ENCODE measurements around the gene MRM1.
"Not testable (repeated sequence)": the region's sequence is repeated elsewhere in the genome, so short reads cannot be mapped to it uniquely, and the experiment has no call there.

Gene MRM1

DNA sequence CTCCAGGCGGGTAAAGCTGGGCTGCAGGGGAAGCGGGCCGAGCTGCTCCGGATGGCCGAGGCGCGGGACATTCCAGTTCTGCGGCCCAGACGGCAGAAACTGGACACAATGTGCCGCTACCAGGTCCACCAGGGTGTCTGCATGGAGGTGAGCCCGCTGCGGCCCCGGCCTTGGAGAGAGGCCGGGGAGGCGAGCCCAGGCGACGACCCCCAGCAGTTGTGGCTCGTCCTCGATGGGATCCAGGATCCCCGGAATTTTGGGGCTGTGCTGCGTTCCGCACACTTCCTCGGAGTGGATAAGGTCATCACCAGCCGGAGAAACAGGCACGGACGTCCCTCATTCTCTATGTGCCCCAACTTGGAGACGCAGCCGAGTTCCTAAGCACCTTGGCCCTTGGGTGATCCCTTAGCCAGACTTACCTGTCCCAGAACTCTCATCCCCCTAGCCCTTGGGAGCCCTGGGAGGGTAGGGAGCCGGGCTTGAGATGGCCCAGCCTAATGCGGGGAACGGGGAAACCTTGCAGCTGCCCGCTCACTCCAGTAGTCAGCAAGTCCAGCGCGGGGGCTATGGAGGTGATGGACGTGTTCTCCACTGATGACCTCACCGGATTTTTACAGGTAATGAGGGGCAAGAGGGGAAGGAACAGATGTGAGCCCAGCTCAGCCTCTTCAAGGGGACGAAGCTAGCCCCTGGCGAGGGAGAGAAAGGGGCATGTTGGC is 806 bp downstream of the MRM1 start:
- no peak for DNase-seq

DNA sequence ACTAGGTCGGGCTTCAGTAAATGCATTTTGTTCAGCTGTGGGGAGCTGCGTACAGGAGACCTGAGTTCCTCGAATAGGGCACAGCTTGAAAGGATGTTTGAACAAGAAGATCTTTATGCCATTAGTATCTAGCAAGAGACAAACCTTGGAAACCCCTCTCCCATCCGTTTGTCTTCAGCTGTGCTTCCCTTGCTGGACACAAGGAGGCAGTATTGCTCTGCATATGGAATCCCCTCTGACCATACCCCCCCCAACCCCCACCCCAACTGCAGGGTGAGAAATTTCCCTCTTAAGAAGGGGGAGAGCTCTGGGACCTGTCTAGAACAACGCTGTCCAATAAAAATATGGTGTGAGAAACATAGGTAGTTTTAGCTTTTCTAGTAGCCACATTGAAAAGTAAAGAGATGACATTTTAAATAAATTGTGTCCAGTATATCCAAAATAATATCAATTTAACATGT is 1.6 kb downstream of the MRM1 start:
- peak; percentile 72 for DNase-seq

DNA sequence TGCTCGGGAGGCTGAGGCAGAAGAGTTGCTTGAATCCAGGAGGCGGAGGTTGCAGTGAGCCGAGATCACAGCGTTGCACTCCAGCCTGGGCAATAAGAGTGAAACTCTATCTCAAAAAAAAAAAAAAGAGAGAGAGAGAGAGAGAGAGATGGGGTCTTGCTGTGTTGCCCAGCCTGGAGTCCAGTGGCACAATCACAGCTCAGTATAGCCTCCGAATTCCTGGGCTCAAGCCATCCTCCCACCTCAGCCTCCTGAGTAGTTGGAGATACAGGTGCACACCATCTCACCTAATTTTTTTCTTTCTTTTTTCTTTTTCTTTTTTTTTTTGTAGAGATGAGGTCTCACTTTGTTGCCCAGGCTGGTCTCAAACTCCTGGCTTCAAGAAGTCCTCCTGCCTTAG is 3.6 kb downstream of the MRM1 start:
- not testable (repeated sequence) for DNase-seq

DNA sequence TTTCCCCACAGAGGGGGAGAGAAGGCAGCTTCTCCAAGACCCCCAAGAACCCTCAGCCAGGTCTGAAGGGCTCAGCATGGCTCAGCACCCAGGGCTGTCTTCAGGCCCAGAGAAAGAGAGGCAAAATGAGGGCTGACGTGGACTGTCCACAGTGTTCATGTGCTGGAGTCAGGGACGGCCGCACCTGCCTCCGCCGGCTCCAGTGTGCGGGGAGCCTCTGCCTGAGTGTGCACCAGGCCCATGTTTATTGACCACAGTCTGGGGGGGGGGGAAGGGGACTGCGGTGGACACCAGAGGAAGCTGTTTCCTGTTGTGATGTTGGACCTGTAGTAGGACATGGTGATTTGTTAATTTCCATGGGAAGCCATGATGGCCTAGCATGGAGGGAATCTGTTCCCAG is 6.9 kb downstream of the MRM1 start:
- DNase-seq = no peak

DNA sequence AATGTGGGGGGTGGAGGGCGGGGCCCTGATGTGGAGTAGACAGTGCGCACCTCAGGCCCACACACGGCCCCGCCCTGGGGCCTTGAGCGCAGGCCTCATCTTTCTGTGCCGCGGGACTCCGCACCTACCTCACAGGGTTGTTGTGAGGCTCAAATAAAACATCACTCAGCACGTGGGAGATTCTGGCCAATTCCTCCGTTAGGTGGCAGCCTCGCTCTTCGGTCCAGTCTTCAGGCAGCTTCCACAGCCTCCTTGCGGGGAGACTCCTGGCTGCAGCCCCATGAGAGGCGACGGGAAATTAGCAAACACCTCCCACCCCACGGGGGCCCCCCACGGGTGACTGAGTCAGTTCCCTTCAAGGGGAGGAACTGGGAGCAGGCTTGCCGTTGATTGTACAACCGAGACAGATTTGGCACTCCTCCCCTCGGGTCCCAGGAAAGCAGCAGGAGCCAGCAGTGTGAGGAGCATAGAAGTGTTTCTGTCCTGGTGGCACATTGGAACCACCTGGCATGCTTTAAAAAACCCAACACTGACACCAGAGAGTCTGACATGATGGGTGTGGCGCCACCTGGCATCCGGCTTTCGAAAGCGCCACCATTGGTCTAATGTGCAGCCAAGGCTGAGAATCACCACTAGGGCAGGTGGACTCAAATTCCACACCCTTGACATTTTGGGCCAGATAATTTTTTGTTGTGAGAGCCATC is 7.6 kb downstream of the MRM1 start:
- peak; percentile 66 for DNase-seq

DNA sequence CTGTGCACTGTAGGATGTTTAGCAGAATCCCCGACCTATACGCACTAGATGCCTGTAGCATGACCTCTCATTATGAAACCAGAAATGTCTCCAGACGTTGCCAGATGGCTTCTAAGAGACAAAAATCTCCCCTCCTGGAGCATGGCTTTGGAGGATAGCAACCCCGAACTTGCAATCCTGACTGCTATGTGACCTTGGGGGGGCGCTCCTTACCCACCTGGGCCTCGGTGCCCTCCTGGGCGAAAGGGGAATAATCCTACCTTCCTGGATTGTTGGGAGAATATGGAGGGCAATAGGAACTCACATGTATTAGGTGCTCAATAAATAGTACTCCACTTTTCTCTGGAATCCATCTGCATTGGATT is 8.1 kb downstream of the MRM1 start:
- no peak for DNase-seq

DNA sequence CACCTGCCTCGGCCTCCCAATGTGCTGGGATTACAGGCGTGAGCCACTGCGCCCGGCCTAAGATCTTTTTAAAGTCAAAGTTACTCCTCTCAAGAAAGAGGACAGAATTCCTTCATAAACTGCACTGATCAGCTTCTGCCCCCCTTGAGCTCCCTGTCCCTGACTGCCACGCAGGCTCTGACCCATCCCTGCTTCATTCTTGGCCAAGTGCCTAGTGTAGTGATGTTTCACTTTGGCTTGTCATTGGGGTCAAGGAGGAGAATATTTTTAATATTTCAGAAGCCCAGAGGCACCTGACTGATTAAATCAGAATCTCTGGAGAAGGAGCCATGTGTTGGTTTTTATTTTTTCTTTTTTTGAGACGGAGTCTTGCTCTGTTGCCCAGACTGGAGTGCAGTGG is 9.1 kb downstream of the MRM1 start:
- peak; percentile 33 for DNase-seq

DNA sequence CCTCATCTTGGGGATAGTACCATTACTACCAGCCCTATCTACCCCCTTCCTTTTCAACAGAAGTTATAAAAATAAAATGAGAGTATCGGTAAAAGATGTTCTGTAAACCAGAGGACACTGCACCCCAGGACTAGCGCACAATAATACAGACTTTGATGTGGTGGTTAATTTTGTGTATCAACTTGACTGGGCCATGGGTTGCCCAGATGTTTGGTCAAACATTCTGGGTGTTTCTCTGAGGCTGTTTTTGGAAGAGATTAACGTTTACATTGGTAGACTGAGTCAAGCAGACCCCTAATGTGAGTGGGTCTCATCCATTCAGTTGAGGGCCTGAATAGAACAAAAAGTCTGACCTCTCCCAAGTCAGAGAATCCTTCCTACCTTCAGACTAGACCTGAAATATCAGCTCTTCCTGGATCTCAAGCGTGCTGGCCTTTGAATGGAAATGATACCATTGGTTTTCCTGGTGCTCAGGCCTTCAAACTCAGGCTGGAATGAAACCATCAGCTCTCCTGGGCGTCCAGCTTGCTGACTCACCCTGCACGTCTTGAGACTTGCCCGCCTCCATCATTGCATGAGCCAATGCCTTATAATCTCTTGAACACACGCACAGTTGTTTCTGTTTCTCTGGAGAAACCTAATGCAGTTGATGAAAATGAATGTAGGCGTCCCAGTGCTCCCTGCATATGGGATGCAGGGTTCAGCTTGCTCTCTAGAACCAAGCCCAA is 10.1 kb downstream of the MRM1 start:
- peak; percentile 70 for DNase-seq

DNA sequence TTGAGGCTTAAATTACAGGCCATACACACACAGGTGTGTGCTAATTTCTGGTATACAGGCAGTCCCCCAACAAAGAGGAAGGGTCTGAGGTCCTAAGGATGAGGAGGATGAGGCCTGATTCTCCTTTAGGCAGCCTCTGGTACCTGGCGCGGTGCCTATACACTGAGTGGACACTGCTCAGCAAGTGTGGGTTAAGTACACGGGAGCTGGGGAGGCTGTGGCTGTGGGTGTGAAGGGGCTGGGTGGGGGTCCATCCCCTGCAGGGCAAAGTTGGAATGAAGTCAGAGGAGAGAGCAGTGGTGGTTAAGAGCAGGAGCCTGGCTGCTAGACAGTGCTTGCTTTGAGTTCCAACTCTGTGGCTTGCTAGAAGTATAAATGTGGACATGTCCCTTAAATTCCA is 10.9 kb downstream of the MRM1 start:
- DNase-seq = no peak

DNA sequence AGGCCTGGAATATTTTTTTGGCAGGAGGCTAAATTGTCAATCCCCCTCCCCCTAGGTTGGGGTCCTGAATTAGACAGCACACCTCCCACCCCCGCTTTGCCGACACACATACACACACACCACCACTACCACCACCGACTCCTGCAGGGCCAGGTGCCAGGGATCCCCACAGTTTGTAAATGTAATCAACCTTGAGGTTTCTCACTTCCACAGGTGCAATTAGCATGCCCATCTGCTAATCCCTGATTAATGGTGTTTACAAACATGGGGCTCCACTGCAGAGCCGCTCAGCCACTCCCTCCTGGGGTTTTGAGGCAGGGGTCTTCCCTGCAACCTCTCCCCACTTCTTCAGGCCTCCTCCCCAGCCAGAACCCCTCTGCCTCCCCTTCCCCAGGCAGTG is 11.8 kb downstream of the MRM1 start:
- DNase-seq = no peak

DNA sequence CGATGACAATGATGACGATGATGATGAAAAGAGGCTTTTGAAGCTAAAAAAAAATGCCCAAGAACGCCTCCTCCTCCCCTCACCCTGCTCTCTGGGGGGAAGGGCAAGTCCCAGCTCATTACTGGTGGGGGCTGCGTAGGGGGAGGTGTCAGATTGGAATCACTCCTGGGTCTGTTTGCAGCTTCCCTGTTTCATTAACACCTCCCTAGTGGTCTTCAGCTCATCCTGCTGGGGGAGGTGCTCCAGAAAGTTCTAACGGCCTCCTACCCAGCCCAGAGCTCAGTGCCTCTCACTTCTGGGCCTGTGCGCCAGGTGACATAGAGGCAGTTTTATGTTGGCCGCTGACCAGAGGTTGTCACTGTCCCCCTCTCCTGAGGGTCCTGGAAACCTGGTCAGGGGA is 12.7 kb downstream of the MRM1 start:
- DNase-seq = no peak

DNA sequence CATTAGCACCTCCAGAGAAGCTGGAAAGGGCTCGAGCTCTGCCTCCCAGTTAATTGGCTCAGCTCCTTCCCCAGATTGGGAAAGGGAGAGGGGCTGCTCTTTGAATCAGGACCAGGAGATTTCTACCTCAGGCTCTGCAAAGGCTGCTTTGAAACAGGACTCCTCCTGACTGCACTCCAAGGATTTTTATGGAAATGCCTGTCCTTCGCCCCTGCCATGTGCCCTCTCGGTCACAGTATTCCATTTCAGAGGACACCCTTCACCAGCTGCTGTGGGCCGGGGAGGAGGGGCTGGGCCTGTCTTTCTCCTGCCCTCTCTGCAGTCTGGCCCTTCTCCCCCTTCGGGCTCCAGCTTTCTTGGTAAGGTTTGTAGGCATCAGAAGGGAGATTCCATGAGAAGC is 13.6 kb downstream of the MRM1 start:
- no peak for DNase-seq

DNA sequence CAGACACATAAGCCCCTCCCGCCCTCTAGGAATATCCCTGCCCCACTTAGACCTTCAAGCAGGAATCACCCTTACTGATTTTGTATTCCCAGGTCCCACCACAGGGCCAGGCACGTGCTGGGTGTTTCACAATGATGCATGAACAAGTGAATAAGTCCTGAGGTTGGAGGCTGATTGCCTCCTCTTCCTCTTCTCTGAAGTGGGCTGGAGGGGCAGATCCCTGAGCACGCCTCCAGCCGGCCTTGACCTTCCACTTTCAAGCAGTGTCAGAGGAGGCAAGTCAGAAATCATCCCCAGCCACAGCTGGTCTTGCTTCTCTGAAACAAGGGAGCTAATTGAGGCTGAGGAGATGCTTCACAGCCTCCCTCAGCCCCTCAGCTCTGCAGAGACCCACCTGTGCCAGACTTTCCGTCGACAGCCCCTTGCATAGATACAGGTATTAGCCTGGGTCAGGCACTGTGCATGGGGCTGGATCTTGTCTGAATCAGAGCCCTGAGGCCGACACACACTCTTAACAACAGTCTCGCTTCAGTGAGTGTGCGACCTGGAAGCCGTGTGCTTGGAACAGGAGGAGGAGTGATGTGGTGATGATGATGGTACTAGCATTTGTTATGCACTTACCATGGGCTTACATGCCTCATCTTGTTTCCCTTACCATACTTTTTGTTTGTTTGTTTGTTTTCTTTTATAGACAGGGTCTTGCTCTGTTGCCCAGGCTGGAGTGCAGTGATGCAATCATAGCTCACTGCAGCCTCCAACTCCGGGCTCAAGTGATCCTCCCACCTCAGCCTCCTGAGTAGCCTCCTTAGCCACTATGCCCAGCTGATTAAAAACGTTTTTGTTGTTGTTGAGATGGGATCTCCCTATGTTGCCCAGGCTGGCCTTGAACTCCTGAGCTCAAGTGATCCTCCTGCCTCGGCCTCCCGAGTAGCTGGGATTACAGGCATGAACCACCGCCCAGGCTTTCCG is 15.0 kb downstream of the MRM1 start:
- no peak for DNase-seq

DNA sequence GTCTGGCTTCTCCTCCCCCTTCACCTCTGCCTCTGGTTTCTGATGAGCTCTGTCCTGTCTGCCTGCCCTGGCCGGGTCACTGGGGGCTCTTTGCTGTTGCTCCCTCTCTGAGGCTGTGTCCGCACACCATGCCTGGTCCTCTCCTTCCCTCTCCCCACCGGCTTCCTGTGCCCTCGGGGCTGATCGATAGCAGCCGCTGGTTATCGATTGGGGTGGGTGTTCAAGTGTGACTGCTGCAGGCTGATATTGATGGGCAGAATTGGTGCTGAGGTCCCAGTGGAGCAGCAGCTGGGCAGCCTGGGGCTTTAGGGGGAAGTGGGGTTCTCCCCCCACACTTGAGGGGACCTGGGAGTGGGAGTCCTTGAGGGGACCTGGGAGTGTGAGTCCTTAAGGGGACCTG is 16.4 kb downstream of the MRM1 start:
- DNase-seq = no peak

DNA sequence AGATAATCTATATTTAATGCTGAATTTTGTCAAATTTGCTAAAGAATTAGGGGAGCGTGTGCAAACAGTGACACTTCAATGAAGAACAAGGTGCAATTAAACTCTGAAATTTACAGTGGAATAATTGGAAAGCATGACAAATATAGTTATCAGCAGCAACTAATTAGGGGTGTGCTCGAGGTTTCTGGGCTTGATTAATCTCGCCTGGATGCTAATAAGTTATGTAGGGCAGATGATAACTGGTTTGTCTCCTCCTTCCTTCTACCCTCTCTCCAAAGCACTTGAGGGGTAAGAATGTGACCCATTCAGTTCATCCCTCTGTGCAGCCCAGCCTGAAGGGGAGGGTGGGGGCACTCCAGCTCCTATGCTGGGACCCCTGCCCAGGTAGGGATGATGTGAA is 21.9 kb downstream of the MRM1 start:
- DNase-seq = no peak

DNA sequence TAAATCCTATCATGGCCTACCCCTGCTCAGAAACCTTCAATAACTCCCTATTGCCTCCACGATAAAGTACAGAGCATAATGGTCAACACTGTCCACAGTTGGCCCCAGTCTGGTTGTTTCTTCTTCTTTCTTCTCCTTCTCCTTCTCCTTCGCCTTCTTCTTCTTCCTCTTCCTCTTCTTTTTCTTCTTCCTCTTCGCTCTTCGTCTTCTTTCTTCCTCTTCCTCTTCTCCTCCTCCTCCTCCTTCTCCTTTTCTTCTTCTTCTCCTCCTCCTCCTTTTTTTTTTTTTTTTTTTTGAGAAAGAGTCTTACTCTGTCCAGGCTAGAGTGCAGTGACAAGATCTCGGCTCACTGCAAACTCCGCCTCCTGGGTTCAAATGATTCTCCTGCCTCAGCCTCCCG is 23.8 kb downstream of the MRM1 start:
- no peak for DNase-seq

DNA sequence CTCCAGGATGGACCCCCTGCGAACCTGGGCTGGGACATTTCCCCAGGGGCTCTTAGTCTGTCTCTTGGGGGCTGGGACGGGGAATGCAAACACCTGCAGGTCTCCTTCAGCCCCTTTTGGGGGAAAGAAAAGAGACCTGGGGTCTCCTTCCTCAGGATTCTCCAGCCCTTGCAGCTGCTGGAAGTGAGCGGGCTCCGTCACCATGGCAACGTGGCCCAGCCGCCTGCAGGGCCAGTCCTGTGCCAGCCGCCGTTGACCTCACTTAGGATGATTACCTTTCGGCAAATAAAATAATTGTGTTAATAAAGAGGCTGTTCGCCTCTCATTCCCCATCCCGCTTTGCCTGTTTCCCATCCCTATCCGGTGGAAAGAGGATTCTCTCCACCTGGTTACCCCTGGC is 25.7 kb downstream of the MRM1 start:
- no peak for DNase-seq

DNA sequence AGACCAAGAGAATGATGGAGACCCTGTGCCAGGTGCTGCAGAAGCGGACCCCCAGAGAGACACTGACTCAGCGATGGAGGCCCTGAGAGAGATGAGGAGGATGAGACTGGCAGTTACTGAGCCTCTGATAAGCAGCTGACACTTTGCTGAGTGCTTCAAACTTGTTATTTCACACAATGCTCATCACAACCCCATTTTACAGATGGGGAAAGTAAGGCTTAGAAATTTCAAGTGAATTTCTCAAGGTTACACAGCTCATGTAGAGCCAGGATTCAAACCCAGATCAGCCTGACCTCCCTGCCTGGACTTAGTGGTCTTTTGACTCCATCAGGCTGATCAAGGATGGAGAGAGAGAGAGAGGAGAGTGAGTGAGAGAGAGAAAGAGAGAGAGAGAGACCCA is 27.2 kb downstream of the MRM1 start:
- DNase-seq = no peak

DNA sequence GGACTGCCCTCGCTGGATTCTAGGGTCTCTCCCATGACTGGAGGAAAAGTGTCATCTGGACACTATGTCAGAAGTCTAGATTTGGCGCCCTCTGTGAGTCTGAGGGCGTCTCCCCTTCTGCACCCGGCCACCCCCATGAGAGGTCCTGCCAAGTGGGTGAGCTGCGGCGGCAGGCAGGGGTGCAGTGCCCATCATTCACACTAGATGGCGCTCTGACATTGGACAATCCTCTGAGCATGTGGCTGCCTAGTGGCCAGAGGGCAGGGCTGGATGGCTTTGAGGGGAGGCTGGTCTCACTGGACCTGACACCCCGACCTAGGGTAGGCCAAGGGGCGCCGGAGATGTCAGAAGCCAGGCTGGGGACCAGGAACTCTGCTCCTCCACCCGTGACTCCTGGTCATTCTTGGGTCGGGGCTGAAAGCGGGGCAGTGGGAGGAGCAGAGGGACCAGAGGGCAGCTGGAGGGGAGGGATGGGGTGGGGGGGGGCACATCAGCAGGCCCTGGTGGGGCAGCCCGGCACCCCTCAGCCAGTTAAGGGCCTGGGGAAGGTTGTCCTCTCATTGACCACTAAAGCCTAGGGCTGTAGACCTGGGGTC is 28.0 kb downstream of the MRM1 start:
- peak; percentile 53 for DNase-seq

DNA sequence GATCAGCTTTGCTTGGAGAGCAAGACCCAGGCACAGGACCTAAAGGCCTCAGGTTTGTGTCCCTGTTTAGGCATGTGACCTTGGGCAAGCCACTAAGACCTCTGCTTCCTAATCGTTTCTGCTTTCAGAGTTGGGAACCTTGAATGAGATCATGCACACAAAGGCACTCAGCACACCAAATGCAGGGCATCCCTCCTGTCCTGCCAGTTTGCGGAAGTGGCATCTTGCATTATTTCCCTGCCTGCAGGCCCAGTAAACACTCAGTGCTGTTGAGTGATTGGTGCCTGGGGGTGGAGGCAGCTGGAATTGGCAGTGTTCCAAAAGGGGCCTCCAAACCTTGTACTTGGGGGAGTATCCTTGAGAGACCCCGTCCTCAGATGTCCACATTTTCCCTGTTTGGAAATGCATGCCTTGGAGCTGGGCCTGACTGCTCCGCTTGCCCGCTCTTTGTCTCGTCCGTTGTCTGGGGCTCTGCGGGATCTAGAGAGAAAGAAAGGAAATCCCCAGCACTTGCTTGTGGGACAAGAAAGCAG is 28.7 kb downstream of the MRM1 start:
- DNase-seq = no peak

DNA sequence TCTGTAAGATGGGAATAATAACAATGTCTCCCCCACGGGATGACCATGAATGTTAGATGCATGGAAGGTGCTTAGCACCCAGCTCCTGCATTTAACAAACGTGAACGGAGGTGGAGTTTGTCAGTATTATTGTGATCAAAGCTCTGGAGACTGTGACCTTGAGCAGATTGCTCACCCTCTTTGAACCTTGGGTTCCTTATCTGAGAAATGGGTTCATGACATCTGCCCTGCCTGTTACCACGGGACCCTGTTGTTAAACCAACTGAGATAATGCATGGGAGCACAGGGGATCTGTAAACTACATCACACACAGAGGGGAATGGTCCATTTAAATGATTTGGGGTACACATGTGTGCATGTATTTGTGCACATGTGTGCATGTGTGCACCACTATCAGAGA is 29.6 kb downstream of the MRM1 start:
- DNase-seq = no peak

Measured in fibroblast of upper back skin (primary cell).